Ovary (tissue), 9 donors: ENCODE data around the gene MAST4. TPM values are rescaled to one million over a fixed set of nuclear protein-coding genes. Genes with fewer than 3 reads are reported as not detected.

Source experiments
- DNase-seq, 5 donors: peaks; one replicate each; pipeline ENCODE4 v3.0.0-alpha.2; 2019 to 2020
- H3K27ac ChIP-seq, 2 donors: fragments of 200-600 bp; one replicate each; pipeline versions ENCODE4 v1.5.1 to v1.8.0; 2019 to 2022
- H3K27me3 ChIP-seq: fragments of 200-600 bp; one replicate; pipeline ENCODE4 v1.8.0; 2022
- H3K36me3 ChIP-seq: fragments of 200-600 bp; sonication (generic); one replicate; pipeline ENCODE4 v1.5.1; 2019
- H3K4me1 ChIP-seq: one replicate; pipeline ENCODE4 v1.8.1; 2013; ENCODE audit warnings: mild to moderate bottlenecking, moderate library complexity; ENCODE audit not compliant: insufficient read depth
- H3K4me3 ChIP-seq: fragments of 200-600 bp; sonication (generic); one replicate; pipeline ENCODE4 v1.5.1; 2017
- H3K9me3 ChIP-seq, 2 donors: fragments of 200-600 bp in 1 of 2; sonication (generic) in 1 of 2; one replicate each; pipeline versions ENCODE4 v1.5.1 to v1.8.1; 2013 to 2019; ENCODE audit warnings: mild to moderate bottlenecking in 1 of 2, moderate library complexity in 1 of 2
- CTCF ChIP-seq, 3 donors: fragments of 450-650 bp in 2 of 3; fragments of 200-600 bp in 1 of 3; IDR thresholded peaks; one replicate each; pipeline versions ENCODE4 v1.5.1 to v1.8.0; 2016 to 2022; ENCODE audit warnings: antibody characterized with exemption in 3 of 3, mild to moderate bottlenecking in 1 of 3
- EP300 ChIP-seq: sonication (generic); formaldehyde crosslinking; IDR thresholded peaks from one replicate; pipeline ENCODE4 v1.6.1; 2017; ENCODE audit warnings: antibody characterized with exemption
- POLR2A ChIP-seq: fragments of 450-650 bp; IDR thresholded peaks from one replicate; pipeline ENCODE4 v1.6.1; 2017; ENCODE audit warnings: antibody characterized with exemption, mild to moderate bottlenecking, moderate library complexity
- WGBS, 3 donors: extraction: QIAGEN DNeasy Blood & Tissue Kit in 1 of 3; methylation state at CpG; one replicate each; pipeline versions ENCODE4 v1.1.5 to v1.1.7; 2013 to 2017; 5-methylcytosine and 5-hydroxymethylcytosine counted together
- intact Hi-C, 4 donors: fragments of 100-400 bp; cut with DNase I; formaldehyde crosslinking; loops; one replicate each; pipeline versions ENCODE4 v1.11.0 to v1.15.1; 2022 to 2023
- polyA plus RNA-seq, 2 donors: library from polyadenylated mRNA; stranded (reverse); fragments of 200-250 nt in 1 of 2; fragments of 350-450 nt in 1 of 2; fragmentation: Illumina TruSeq in 1 of 2; extraction: RNeasy Lipid Tissue Mini Kit (QIAGEN cat#74804) in 1 of 2; gene quantifications; one replicate each; pipeline ENCODE4 v1.2.3, GENCODE V29; 2013 to 2014
- total RNA-seq, 7 donors: library from RNA; depleted of rRNA in 2 of 7; stranded (reverse); fragments of >200 nt in 2 of 7; fragmentation: NEBNext Ultra II Directional in 3 of 7; extraction: Animal tissue kit (Norgen Biotek cat#: 25700) in 3 of 7; gene quantifications; one replicate each; pipeline versions ENCODE4 v1.1.0 to v1.2.4, GENCODE V29; 2016 to 2023
- donor health status: DM: no; HTN: no; CAD: no; lungs with moderate emphysema.
- donor health status: DM: no; HTN: no; CAD: no.
- donor health status: Bipolar disorder and iron deficiency.
- donor health status: DM: yes; HTN: yes; CAD: no.
- donor health status: DM: no; HTN: no; CAD: no.
- donor health status: DM: yes; HTN: yes; CAD: no.

Gene MAST4
- total and polyA plus RNA-seq, 9 donors, result 11.6 to 86.3 (median 57.6) TPM

DNA sequence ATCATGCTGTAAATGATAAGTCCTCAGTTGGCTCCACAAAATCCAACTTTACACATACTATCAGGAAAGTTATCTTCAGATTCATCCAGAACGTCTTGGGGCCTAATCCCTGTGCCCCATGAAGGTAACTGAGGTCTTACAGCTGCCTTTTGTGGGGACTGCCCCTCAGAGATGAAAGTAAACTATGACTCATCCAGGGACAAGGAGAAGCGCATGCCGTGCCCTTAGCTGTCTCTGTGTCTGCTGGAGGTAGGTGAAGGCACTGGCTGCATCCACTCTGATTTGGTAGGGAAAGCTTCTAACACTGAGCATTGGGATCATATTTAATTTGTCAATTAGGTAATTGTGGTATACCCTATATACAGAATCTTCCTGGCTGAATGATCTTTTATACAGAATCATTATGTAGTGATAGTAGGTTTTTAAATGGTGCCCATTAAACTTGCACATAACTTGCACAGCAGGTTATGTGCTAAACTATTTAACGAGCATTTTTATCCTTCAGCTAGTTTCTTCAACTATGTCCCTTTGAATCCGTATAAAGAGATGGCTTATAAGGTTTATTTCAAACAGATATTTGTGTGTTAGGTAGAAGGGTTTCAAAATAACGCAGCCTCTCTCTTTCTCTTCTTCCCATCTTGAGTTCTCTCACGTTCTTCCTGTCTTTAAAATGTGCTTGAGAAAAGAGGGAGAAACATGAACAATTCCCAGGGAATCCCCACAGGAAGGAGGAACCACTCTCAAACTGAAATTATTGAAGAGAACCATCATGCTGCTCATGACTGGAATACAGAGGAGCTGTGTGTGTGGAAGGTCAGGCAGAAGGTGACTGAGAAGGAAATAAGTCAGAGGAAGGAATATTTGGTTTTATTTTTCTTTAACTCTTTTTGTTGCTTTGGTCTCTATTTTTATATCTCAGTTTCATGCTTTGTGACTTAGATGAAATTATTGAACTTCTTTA lies 349.5 kb downstream of the MAST4 start:
- TF ChIP-seq POLR2A (no peak), EP300 (no peak), CTCF (IDR thresholded peaks at IDR 0.05) (no peak)
- Histone ChIP-seq H3K4me3 (no peak overlapping the region), H3K9me3 (no peaks in the 10 kb centered on the region), H3K4me1 (no peaks in the 10 kb centered on the region), H3K36me3 (no peaks in the 10 kb centered on the region), H3K27ac (no peak overlapping the region), H3K27me3 (no peaks in the 10 kb centered on the region)
- no peak for DNase-seq
- intact Hi-C loops, result no loop called here
- 81 to 89% (median 81%) methylated on average over 7 of the region's 7 CpGs for WGBS, 3 donors

- intact Hi-C loops, result no loop called here
- Histone ChIP-seq H3K9me3 (no peaks in the 10 kb centered on the region), H3K4me3 (no peak overlapping the region), H3K27ac (no peak overlapping the region), H3K36me3 (no peaks in the 10 kb centered on the region), H3K27me3 (no peaks in the 10 kb centered on the region), H3K4me1 (no peaks in the 10 kb centered on the region)
- DNase-seq, result no peak
- TF ChIP-seq CTCF (IDR thresholded peaks at IDR 0.05) (no peak), POLR2A (no peak), EP300 (no peak)
- 65 to 70% (median 67%) methylated on average over 4 of the region's 4 CpGs for WGBS, 3 donors
These were observed 351.3 kb downstream of the MAST4 start for GRCh38 chr5:66947458-66947857.

- no peaks in the 10 kb centered on the region for H3K9me3 ChIP-seq
- H3K4me3 ChIP-seq, result no peak overlapping the region
- 95 to 96% (median 96%) methylated on average over 4 of the region's 4 CpGs for WGBS, 3 donors
- H3K4me1 ChIP-seq, result no peaks in the 10 kb centered on the region
- DNase-seq, result no peak
- H3K27me3 ChIP-seq, result no peaks in the 10 kb centered on the region
- no peak overlapping the region for H3K27ac ChIP-seq
- intact Hi-C loops, result no loop called here
- TF ChIP-seq EP300 (no peak), POLR2A (no peak), CTCF (IDR thresholded peaks at IDR 0.05) (no peak)
- H3K36me3 ChIP-seq, result no peaks in the 10 kb centered on the region
These were observed 352.9 kb downstream of the MAST4 start for GRCh38 chr5:66949066-66949465.

DNA sequence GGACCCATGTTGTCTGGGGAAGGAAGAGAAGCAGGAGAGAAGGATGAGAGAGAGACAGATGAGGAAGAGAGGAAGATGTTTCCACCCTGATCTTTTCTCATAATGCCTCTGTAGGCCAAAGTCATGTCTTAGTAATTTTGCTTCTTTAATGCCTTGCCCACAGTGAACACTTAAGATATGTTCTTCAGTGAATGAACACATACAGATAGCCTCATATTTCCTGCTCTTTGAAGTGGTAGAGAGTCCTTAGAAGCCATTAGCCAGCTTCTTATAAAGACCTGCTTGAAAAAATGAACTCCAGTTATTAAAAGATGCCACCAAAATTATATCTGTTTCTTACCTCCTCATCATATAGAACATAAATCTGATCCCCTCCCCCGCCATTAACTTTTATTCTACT lies 356.0 kb downstream of the MAST4 start:
- TF ChIP-seq CTCF (IDR thresholded peaks at IDR 0.05) (no peak), EP300 (no peak), POLR2A (no peak)
- DNase-seq, result no peak
- Histone ChIP-seq H3K4me1 (no peaks in the 10 kb centered on the region), H3K27ac (no peak overlapping the region), H3K27me3 (no peaks in the 10 kb centered on the region), H3K9me3 (no peaks in the 10 kb centered on the region), H3K36me3 (no peaks in the 10 kb centered on the region), H3K4me3 (no peak overlapping the region)
- intact Hi-C loops, result no loop called here
- WGBS, 3 donors, result 91 to 98% (median 98%) methylated on average over 1 of the region's 1 CpG
